Measurements from ENCODE around the gene MECP2.

MECP2 gene

DNA sequence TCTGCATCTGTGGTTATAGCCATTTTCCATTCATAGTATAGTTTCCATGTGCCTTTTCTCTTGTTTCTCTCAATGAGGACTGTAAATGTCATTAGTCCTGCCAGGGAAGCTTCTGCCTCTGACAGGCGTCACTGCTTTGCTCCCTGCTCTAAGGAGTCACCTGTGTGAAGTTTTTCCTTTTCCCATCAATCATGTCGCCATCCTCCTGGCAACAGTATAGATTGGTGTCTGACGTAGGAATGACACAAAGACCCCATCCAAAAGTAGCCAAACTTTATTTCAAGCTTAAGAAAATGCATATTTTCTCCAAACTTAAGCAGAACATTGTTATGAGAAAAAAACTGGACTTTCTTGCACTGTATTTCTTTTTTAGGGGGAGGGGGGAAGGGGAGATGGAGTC, 23.1 kb upstream of the MECP2 start:
- no peaks in the 10 kb centered on the region for H3K9me3 ChIP-seq (ENCODE audit: insufficient read depth, low read length)
- H2AFZ ChIP-seq (ENCODE audit: low read depth, low read length) = no peak overlapping the region
- H3K36me3 ChIP-seq (replicated peaks; ENCODE audit: low read depth, low read length) = no peaks in the 10 kb centered on the region
- no peaks in the 10 kb centered on the region for H3K79me2 ChIP-seq (ENCODE audit: low read length)
- no peaks in the 10 kb centered on the region for H3K4me1 ChIP-seq (ENCODE audit: low read length)
- H3K4me2 ChIP-seq (ENCODE audit: low read length) = no peak overlapping the region
- H3K27me3 ChIP-seq (ENCODE audit: low read depth, low read length) = no peaks in the 10 kb centered on the region; the same call in 1 of the 2 replicates
- TF ChIP-seq, protein P1, sequence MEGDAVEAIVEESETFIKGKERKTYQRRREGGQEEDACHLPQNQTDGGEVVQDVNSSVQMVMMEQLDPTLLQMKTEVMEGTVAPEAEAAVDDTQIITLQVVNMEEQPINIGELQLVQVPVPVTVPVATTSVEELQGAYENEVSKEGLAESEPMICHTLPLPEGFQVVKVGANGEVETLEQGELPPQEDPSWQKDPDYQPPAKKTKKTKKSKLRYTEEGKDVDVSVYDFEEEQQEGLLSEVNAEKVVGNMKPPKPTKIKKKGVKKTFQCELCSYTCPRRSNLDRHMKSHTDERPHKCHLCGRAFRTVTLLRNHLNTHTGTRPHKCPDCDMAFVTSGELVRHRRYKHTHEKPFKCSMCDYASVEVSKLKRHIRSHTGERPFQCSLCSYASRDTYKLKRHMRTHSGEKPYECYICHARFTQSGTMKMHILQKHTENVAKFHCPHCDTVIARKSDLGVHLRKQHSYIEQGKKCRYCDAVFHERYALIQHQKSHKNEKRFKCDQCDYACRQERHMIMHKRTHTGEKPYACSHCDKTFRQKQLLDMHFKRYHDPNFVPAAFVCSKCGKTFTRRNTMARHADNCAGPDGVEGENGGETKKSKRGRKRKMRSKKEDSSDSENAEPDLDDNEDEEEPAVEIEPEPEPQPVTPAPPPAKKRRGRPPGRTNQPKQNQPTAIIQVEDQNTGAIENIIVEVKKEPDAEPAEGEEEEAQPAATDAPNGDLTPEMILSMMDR (IDR thresholded peaks at IDR 0.05; ENCODE audit: low read depth, low read length) = no peak
- TF ChIP-seq EZH2phosphoT487 (IDR thresholded peaks at IDR 0.05; ENCODE audit: low read depth) = no peak
- no peak overlapping the region for H3K9ac ChIP-seq (ENCODE audit: low read length)
- H3K27ac ChIP-seq (ENCODE audit: low read length) = no peak overlapping the region
- H4K20me1 ChIP-seq (ENCODE audit: insufficient read depth, low read length) = no peaks in the 10 kb centered on the region
- H3K4me3 ChIP-seq (ENCODE audit: low read length) = no peak overlapping the region

DNA sequence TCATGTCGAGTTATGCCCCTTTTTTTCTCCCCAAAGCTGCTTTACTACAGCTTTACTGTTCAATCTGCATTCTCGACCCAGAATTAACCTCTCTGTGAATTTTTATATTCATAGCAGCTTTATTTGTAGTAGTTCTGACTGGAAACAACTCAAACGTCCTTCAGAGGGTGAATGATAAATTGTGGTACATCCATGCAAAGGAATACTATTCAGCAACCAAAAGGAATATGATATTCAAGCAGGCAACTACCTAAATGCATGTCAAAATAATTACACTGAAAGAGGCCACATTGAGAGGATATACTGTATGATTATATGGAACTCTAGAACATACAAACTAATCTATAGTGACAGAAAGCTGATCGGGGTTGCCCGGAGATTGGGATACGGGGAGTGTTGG, 20.0 kb upstream of the MECP2 start:
- no peaks in the 10 kb centered on the region for H4K20me1 ChIP-seq (ENCODE audit: insufficient read depth, low read length)
- H3K4me2 ChIP-seq (ENCODE audit: low read length) = no peak overlapping the region
- H3K27ac ChIP-seq (ENCODE audit: low read length) = no peak overlapping the region
- no peaks in the 10 kb centered on the region for H3K79me2 ChIP-seq (ENCODE audit: low read length)
- TF ChIP-seq, protein P1 (IDR thresholded peaks at IDR 0.05; ENCODE audit: low read depth, low read length) = no peak
- TF ChIP-seq EZH2phosphoT487 (IDR thresholded peaks at IDR 0.05; ENCODE audit: low read depth) = no peak
- no peak overlapping the region for H3K9ac ChIP-seq (ENCODE audit: low read length)
- H3K4me1 ChIP-seq (ENCODE audit: low read length) = no peaks in the 10 kb centered on the region
- no peaks in the 10 kb centered on the region for H3K36me3 ChIP-seq (replicated peaks; ENCODE audit: low read depth, low read length)
- H3K4me3 ChIP-seq (ENCODE audit: low read length) = no peak overlapping the region
- H3K9me3 ChIP-seq (ENCODE audit: insufficient read depth, low read length) = no peaks in the 10 kb centered on the region
- H2AFZ ChIP-seq (ENCODE audit: low read depth, low read length) = no peak overlapping the region
- H3K27me3 ChIP-seq (ENCODE audit: low read depth, low read length) = no peaks in the 10 kb centered on the region; the same call in 1 of the 2 replicates

DNA sequence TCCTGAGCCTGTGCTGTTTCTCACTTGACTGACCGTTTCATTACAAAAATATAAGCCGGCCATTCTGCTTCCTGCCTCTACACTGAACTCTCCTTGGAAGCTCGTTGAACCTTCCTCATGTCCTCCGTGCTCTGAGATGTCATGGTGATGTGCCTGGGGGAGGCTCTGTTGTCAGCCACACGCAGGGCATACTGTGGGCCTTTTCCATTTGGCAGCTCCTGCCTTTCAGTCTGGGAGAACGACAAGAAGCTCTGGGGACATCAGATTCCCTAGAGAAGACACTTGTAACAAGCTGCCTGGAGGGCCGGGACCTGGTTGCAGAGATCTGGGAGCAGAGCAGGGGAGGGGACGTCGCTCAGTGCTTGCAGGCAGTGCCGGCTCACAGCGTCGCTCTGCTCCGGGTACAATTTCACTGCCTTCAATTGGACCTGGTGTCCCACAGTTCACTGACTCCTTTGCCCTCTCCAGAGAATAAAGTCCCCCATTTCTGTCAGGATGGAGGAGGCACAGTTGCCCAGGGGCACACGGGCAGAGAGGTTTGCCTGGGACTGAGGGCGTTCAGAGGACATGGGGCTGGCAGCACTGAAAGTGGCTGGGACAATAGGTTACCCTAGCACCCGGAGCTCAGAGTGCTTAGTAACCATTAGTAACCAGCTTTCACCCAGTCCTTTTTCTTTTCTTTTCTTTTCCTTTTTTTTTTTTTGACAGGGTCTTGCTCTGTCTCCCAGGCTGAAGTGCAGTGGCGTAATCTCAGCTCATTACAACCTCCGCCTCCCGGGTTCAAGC, 19.1 kb upstream of the MECP2 start:
- no peak overlapping the region for H3K4me2 ChIP-seq (ENCODE audit: low read length)
- H3K27me3 ChIP-seq (ENCODE audit: low read depth, low read length) = no peaks in the 10 kb centered on the region; the same call in 1 of the 2 replicates
- H4K20me1 ChIP-seq (ENCODE audit: insufficient read depth, low read length) = no peaks in the 10 kb centered on the region
- no peak overlapping the region for H3K27ac ChIP-seq (ENCODE audit: low read length)
- H3K9me3 ChIP-seq (ENCODE audit: insufficient read depth, low read length) = no peaks in the 10 kb centered on the region
- no peaks in the 10 kb centered on the region for H3K4me1 ChIP-seq (ENCODE audit: low read length)
- H3K36me3 ChIP-seq (replicated peaks; ENCODE audit: low read depth, low read length) = no peaks in the 10 kb centered on the region
- H2AFZ ChIP-seq (ENCODE audit: low read depth, low read length) = no peak overlapping the region
- TF ChIP-seq, protein P1 (IDR thresholded peaks at IDR 0.05; ENCODE audit: low read depth, low read length) = no peak
- no peak for TF ChIP-seq EZH2phosphoT487 (IDR thresholded peaks at IDR 0.05; ENCODE audit: low read depth)
- H3K79me2 ChIP-seq (ENCODE audit: low read length) = no peaks in the 10 kb centered on the region
- H3K4me3 ChIP-seq (ENCODE audit: low read length) = no peak overlapping the region
- no peak overlapping the region for H3K9ac ChIP-seq (ENCODE audit: low read length)

DNA sequence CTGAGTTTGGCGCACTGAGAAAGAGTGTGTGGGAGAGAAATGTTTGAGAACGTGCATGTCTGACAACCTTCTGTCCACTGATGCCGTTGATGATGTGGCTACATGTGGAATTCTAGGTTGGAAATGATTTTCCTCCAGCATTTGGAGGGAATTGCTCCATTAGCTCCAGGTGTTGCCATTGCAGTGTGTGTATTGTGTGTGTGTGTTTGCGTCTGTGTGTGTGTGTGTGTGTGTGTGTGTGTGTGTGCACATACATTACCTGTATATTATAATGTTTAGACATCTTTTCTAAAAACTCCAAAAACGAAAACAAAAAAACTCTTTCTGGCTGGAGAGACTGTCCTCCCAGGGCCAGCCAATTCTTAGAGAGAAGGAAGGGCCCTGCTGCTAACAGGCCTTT, 18.2 kb upstream of the MECP2 start:
- no peaks in the 10 kb centered on the region for H3K36me3 ChIP-seq (replicated peaks; ENCODE audit: low read depth, low read length)
- no peak overlapping the region for H3K27ac ChIP-seq (ENCODE audit: low read length)
- H3K4me3 ChIP-seq (ENCODE audit: low read length) = no peak overlapping the region
- H3K4me1 ChIP-seq (ENCODE audit: low read length) = no peaks in the 10 kb centered on the region
- no peak overlapping the region for H3K4me2 ChIP-seq (ENCODE audit: low read length)
- H3K79me2 ChIP-seq (ENCODE audit: low read length) = no peaks in the 10 kb centered on the region
- TF ChIP-seq, protein P1 (IDR thresholded peaks at IDR 0.05; ENCODE audit: low read depth, low read length) = no peak
- no peak for TF ChIP-seq EZH2phosphoT487 (IDR thresholded peaks at IDR 0.05; ENCODE audit: low read depth)
- no peak overlapping the region for H2AFZ ChIP-seq (ENCODE audit: low read depth, low read length)
- H3K27me3 ChIP-seq (ENCODE audit: low read depth, low read length) = no peaks in the 10 kb centered on the region; the same call in 1 of the 2 replicates
- H3K9ac ChIP-seq (ENCODE audit: low read length) = no peak overlapping the region
- H4K20me1 ChIP-seq (ENCODE audit: insufficient read depth, low read length) = no peaks in the 10 kb centered on the region
- H3K9me3 ChIP-seq (ENCODE audit: insufficient read depth, low read length) = no peaks in the 10 kb centered on the region

Data from OCI-LY3 (cell line).